ENCODE results near the gene TRIM41. TPM values are rescaled to one million over a fixed set of nuclear protein-coding genes. Genes with fewer than 3 reads are reported as not detected.

Gene TRIM41
- total RNA-seq, 2 donors from 2014 or later, result 22.2 to 41.1 TPM

GRCh38 chr5:181236471-181236870, 13.4 kb downstream of the TRIM41 start:
- TF ChIP-seq CTCF (IDR thresholded peaks at IDR 0.05), result no peak
- intact Hi-C loops (cut with DNase I), result no loop called here
- DNase-seq, result no peak
- Histone ChIP-seq H3K27ac (no peak overlapping the region), H3K9me3 (no peaks in the 10 kb centered on the region), H3K9ac (ENCODE audit: low read depth in 2 of 2, low read length in 2 of 2) (no peak overlapping the region), H3K36me3 (peaks cover 37% of the 10 kb centered on the region), H3K27me3 (no peaks in the 10 kb centered on the region), H3K4me1 (peaks cover 4% of the 10 kb centered on the region), H3K4me3 (no peak overlapping the region)

GRCh38 chr5:181236954-181237641, 14.0 kb downstream of the TRIM41 start:
- peaks cover 9% of the 10 kb centered on the region for H3K4me1 ChIP-seq

GRCh38 chr5:181237729-181238385, 14.8 kb downstream of the TRIM41 start:
- no peaks in the 10 kb centered on the region for H3K27me3 ChIP-seq
- H3K9me3 ChIP-seq, result no peaks in the 10 kb centered on the region
- TF ChIP-seq CTCF (IDR thresholded peaks at IDR 0.05), result no peak
- no peak overlapping the region for H3K27ac ChIP-seq
- H3K4me3 ChIP-seq, result no peak overlapping the region
- no peak for DNase-seq
- peaks cover 9% of the 10 kb centered on the region for H3K4me1 ChIP-seq
- intact Hi-C loops (cut with DNase I), result no loop called here
- H3K9ac ChIP-seq (ENCODE audit: low read depth in 2 of 2, low read length in 2 of 2), result no peak overlapping the region
- H3K36me3 ChIP-seq, result peaks cover 39% of the 10 kb centered on the region

More at GRCh38 chr5:181236954-181237641, 14.0 kb downstream of the TRIM41 start:
- TF ChIP-seq CTCF (IDR thresholded peaks at IDR 0.05), result no peak
- Histone ChIP-seq H3K4me3 (no peak overlapping the region), H3K36me3 (peaks cover 39% of the 10 kb centered on the region), H3K9me3 (no peaks in the 10 kb centered on the region), H3K27me3 (no peaks in the 10 kb centered on the region), H3K9ac (ENCODE audit: low read depth in 2 of 2, low read length in 2 of 2) (no peak overlapping the region), H3K27ac (no peak overlapping the region)
- DNase-seq, result no peak
- intact Hi-C loops (cut with DNase I), result no loop called here

GRCh38 chr5:181239062-181239663, 16.1 kb downstream of the TRIM41 start:
- Histone ChIP-seq H3K36me3 (peaks cover 39% of the 10 kb centered on the region), H3K4me1 (peaks cover 9% of the 10 kb centered on the region), H3K9me3 (no peaks in the 10 kb centered on the region), H3K27me3 (no peaks in the 10 kb centered on the region), H3K27ac (no peak overlapping the region), H3K9ac (ENCODE audit: low read depth in 2 of 2, low read length in 2 of 2) (no peak overlapping the region), H3K4me3 (no peak overlapping the region)
- TF ChIP-seq CTCF (IDR thresholded peaks at IDR 0.05), result no peak
- no peak for DNase-seq
- intact Hi-C loops (cut with DNase I), result no loop called here

GRCh38 chr5:181241393-181241975, 18.4 kb downstream of the TRIM41 start:
- Histone ChIP-seq H3K9me3 (no peaks in the 10 kb centered on the region), H3K4me3 (no peak overlapping the region), H3K27me3 (no peaks in the 10 kb centered on the region), H3K27ac (no peak overlapping the region), H3K36me3 (peaks cover 37% of the 10 kb centered on the region), H3K9ac (ENCODE audit: low read depth in 2 of 2, low read length in 2 of 2) (peak overlapping the region; percentile 95 to 100), H3K4me1 (peaks cover 9% of the 10 kb centered on the region)
- TF ChIP-seq CTCF (IDR thresholded peaks at IDR 0.05), result no peak
- intact Hi-C loops (cut with DNase I), result no loop called here
- DNase-seq, result no peak

All from colonic mucosa (tissue), 4 donors.